ENCODE results near the gene C6orf132.

DNA sequence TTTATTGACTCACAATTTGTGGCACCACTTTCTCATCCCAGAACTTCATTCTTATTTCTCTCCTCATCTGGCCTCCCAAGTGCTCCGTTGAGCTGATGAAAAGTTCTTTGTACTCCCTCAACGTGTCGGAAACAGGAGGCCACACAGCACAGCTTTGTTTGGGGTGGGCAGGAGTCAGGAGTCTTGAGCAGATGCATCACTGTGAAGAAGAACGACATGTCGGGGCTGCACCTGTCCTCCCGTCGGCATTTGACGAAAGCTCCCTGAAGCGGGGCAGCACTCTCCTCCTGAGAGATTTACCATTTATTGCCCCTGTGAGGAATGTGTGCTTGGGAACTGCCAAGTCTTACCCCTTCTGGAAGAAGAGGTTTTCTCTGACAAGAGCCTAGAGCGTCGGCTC lies 64.0 kb downstream of the C6orf132 start:
- TF ChIP-seq POLR2AphosphoS5 (IDR thresholded peaks at IDR 0.05) (no peak), CTCF (IDR thresholded peaks at IDR 0.05) (no peak), POLR2A (IDR thresholded peaks at IDR 0.05) (no peak)
